ENCODE measurements around the gene KPNA3. TPM values are rescaled to one million over a fixed set of nuclear protein-coding genes. Genes with fewer than 3 reads are reported as not detected.

KPNA3 gene
- total RNA-seq, 4 donors from 2014 or later: 47.9 to 66.4 (median 55.4) TPM

DNA sequence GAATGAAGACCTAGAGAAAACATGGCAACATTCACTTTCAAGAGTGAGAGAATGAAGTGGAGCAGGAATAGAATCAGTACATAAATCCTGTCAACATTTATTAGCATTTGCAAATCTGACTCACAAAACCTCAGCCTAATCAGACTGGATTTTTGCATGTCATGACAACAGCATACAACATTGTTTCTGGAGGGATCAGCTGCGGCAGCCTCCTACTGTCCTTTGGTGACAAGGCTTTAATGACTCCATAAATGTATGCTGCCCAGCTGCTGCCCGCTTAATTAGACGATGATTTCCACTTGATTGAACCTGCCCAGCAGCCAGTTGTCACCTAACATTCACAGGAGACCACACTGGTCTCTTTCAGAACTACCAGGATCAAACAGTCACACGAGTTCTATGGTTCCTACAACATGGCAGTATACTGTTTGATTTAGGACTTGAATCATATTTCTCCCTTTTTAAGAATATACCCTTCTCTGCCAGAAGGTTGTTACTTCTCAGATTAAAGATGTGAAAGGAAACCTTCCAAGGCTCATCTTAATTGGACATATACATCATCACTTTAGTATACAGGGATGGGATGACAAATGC lies 110.5 kb downstream of the KPNA3 start:
- Histone ChIP-seq H3K27ac (replicated peaks in 1 of 4) (no peak overlapping the region), H3K36me3 (peaks cover 0 to 25% (median 4%) of the 10 kb centered on the region in 4 donors), H3K27me3 (no peaks in the 10 kb centered on the region), H3K4me1 (no peaks in the 10 kb centered on the region), H3K9me3 (no peaks in the 10 kb centered on the region), H3K4me3 (no peak overlapping the region)
- TF ChIP-seq CTCF (IDR thresholded peaks at IDR 0.05) (no peak), POLR2AphosphoS5 (IDR thresholded peaks at IDR 0.05) (no peak), POLR2A (IDR thresholded peaks at IDR 0.05; ENCODE audit: low read depth) (no peak), EP300 (IDR thresholded peaks at IDR 0.05) (no peak)
- 77% methylated on average over 4 of the region's 4 CpGs for WGBS
- intact Hi-C loops (cut with DNase I): no loop called here
- no peak for DNase-seq (ENCODE audit: extremely low spot score)

DNA sequence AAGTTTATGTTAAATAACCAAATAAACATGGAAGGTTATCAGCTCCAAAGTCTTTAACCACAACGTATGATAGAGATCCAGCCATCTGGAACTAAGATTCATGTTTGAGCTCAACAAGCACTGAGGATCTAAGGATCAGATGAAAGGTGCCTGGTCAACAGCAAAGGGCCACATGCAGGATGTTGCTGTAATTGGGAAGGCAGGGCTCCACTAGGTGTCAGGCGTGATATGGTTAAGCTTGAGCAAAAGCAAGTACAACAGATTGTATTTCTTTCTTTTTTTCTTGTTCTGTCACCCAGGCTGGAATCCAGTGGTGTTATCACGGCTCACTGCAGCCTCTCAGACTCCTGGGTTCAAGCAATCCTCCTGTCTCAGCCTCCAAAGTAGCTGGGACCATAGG lies 113.2 kb downstream of the KPNA3 start:
- no peaks in the 10 kb centered on the region for H3K27me3 ChIP-seq
- 93% methylated on average over 3 of the region's 3 CpGs for WGBS
- TF ChIP-seq POLR2AphosphoS5 (IDR thresholded peaks at IDR 0.05): no peak
- no peak for TF ChIP-seq EP300 (IDR thresholded peaks at IDR 0.05)
- no peaks in the 10 kb centered on the region for H3K9me3 ChIP-seq
- H3K4me3 ChIP-seq: no peak overlapping the region
- intact Hi-C loops (cut with DNase I): no loop called here
- no peaks in the 10 kb centered on the region for H3K4me1 ChIP-seq
- DNase-seq (ENCODE audit: extremely low spot score): no peak
- H3K27ac ChIP-seq (replicated peaks in 1 of 4): no peak overlapping the region
- H3K36me3 ChIP-seq: peaks cover 0 to 21% (median 3%) of the 10 kb centered on the region in 4 donors

DNA sequence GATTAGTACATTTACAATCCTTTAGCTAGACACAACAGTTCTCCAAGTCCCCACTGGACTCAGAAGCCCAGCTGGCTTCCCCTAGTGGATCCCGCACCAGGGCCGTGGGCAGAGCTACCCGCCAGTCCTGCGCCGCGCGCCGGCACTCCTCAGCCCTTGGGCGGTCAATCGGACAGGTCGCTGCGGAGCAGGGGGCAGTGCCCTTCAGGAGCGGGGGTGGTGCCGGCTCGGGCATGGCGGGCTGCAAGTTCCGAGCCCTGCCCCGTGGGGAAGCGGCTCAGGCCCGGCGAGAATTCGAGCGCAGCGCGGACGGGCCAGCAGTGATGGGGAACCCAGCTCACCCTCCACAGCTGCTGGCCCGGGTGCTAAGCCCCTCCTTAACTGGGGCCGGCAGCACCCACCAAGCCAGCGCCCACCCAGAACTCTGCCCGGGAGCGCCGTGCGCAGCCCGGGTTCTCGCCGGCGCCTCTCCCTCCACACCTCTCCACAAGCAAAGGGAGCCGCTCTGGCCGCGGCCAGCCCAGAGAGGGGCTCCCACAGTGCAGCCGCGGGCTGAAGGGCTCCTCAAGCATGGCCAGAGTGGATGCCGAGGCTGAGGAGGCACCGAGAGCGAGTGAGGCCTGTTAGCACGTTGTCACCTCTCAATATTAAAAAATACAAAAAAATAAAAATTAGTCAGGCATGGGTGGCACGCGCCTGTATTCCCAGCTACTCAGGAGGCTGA lies 114.1 kb downstream of the KPNA3 start:
- no peak for TF ChIP-seq EP300 (IDR thresholded peaks at IDR 0.05)
- no peak for TF ChIP-seq POLR2AphosphoS5 (IDR thresholded peaks at IDR 0.05)
- TF ChIP-seq POLR2A (IDR thresholded peaks at IDR 0.05; ENCODE audit: low read depth): no peak
- TF ChIP-seq CTCF (IDR thresholded peaks at IDR 0.05): no peak
- intact Hi-C loops (cut with DNase I): no loop called here
- H3K9me3 ChIP-seq: no peaks in the 10 kb centered on the region
- 97% methylated on average over 34 of the region's 48 CpGs for WGBS
- no peak overlapping the region for H3K4me3 ChIP-seq
- H3K27me3 ChIP-seq: no peaks in the 10 kb centered on the region
- DNase-seq (ENCODE audit: extremely low spot score): no peak
- H3K4me1 ChIP-seq: no peaks in the 10 kb centered on the region
- H3K27ac ChIP-seq (replicated peaks in 1 of 4): no peak overlapping the region
- H3K36me3 ChIP-seq: peaks cover 0 to 21% (median 3%) of the 10 kb centered on the region in 4 donors

- Histone ChIP-seq H3K27me3 (no peaks in the 10 kb centered on the region), H3K36me3 (peaks cover 0 to 21% (median 3%) of the 10 kb centered on the region in 4 donors), H3K4me1 (no peaks in the 10 kb centered on the region), H3K9me3 (no peaks in the 10 kb centered on the region), H3K4me3 (no peak overlapping the region), H3K27ac (replicated peaks in 1 of 4) (no peak overlapping the region)
- no peak for TF ChIP-seq POLR2A (IDR thresholded peaks at IDR 0.05; ENCODE audit: low read depth)
- no peak for TF ChIP-seq POLR2AphosphoS5 (IDR thresholded peaks at IDR 0.05)
- no peak for TF ChIP-seq CTCF (IDR thresholded peaks at IDR 0.05)
- no peak for TF ChIP-seq EP300 (IDR thresholded peaks at IDR 0.05)
- intact Hi-C loops (cut with DNase I): no loop called here
- WGBS: 94% methylated on average over 6 of the region's 6 CpGs
- no peak for DNase-seq (ENCODE audit: extremely low spot score)
Observed at GRCh38 chr13:49676581-49677298, 115.7 kb downstream of the KPNA3 start.

DNA sequence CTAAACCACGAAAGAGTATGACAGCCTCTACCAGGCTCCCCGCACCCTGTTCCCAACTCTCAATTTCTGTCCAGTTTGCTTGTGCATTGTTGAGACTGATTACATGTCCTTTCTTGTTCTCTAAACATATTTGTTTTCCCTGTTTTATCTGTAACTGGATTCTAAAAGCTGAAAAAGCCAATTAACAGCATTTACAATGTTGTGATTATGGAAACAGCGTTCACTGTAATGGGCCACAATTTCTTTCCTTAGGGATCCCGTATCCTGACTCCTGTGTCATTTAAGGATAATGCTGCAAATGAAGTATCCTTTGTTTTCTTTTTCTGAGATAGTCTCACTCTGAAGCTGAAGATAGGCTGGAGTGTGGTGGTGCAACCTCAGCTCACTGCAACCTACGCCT lies 121.7 kb downstream of the KPNA3 start:
- Histone ChIP-seq H3K27me3 (no peaks in the 10 kb centered on the region), H3K4me1 (peaks cover 0 to 13% (median 0%) of the 10 kb centered on the region in 4 donors), H3K4me3 (no peak overlapping the region), H3K27ac (replicated peaks in 1 of 4) (no peak overlapping the region), H3K36me3 (peaks cover 4 to 28% (median 11%) of the 10 kb centered on the region in 4 donors), H3K9me3 (no peaks in the 10 kb centered on the region)
- DNase-seq (ENCODE audit: extremely low spot score): no peak
- TF ChIP-seq CTCF (IDR thresholded peaks at IDR 0.05): no peak
- TF ChIP-seq POLR2A (IDR thresholded peaks at IDR 0.05; ENCODE audit: low read depth): no peak
- TF ChIP-seq EP300 (IDR thresholded peaks at IDR 0.05): no peak
- TF ChIP-seq POLR2AphosphoS5 (IDR thresholded peaks at IDR 0.05): no peak
- WGBS: 78% methylated on average over 5 of the region's 5 CpGs
- intact Hi-C loops (cut with DNase I): loop anchor here (5.0 kb wide), 1 partner anchor 121 kb away; the partner anchor contains the start of gene KPNA3

All from esophagus muscularis mucosa (tissue), 4 donors.